T-cell (primary cell): ENCODE results near the gene DDX56. TPM values are rescaled to one million over a fixed set of nuclear protein-coding genes. Genes with fewer than 3 reads are reported as not detected.
"Not testable (repeated sequence)": the region's sequence is repeated elsewhere in the genome, so short reads cannot be mapped to it uniquely, and the experiment has no call there.

Source experiments
- ATAC-seq, 4 experiments: fragments of 200-7000 bp in 3 of 4; fragments of 150-1000 bp in 1 of 4; cut with Tn5 transposase; replicated peaks in 1 of 4; 1 replicate in 3 of 4; 2 replicates in 1 of 4; pipeline ENCODE4 v1.10.0; 2021; ENCODE audit warnings: moderate library complexity in 3 of 4, mild to moderate bottlenecking in 2 of 4, moderate number of reproducible peaks in 1 of 4
- CTCF ChIA-PET, 2 donors: fragments of 300-600 bp; sonication (Branson Sonifier 250); formaldehyde crosslinking; loops; one replicate each; lab custom pipeline; 2022; ENCODE audit warnings: antibody characterized with exemption in 2 of 2; lab: Charles Lee
- POLR2A ChIA-PET, 2 donors: fragments of 300-600 bp; sonication (Branson Sonifier 250); formaldehyde crosslinking; loops; one replicate each; lab custom pipeline; 2022; ENCODE audit warnings: antibody characterized with exemption in 2 of 2; lab: Charles Lee
- DNase-seq, 35 experiments: peaks; one replicate each; pipeline versions ENCODE4 v3.0.0 to v3.0.0-alpha.2; 2013 to 2023
- H3K27ac ChIP-seq: one replicate; pipeline ENCODE4 v1.5.1; 2013; ENCODE audit warnings: low read length
- H3K27me3 ChIP-seq, 2 experiments: replicated peaks in 1 of 2; 1 replicate in 1 of 2; 2 replicates in 1 of 2; pipeline versions ENCODE4 v1.6.1 to v1.7.0; 2013; ENCODE audit warnings: low read length in 1 of 2, mixed read lengths in 1 of 2; ENCODE audit not compliant: control insufficient read depth in 2 of 2, insufficient read depth in 2 of 2; ENCODE audit errors: extremely low read depth in 1 of 2
- H3K36me3 ChIP-seq, 2 donors: 1 replicate in 1 of 2; 2 replicates in 1 of 2; pipeline versions ENCODE4 v1.6.1 to v1.7.0; 2013; ENCODE audit warnings: low read length in 1 of 2; ENCODE audit not compliant: control insufficient read depth in 2 of 2, insufficient read depth in 1 of 2; ENCODE audit errors: extremely low read depth in 1 of 2
- H3K4me1 ChIP-seq, 2 experiments: 1 replicate in 1 of 2; 2 replicates in 1 of 2; pipeline versions ENCODE4 v1.6.1 to v1.7.0; 2013; ENCODE audit warnings: low read length in 2 of 2, mixed read lengths in 1 of 2; ENCODE audit not compliant: insufficient read depth in 2 of 2, control insufficient read depth in 1 of 2; ENCODE audit errors: extremely low read depth in 1 of 2
- H3K4me3 ChIP-seq, 2 donors: 1 replicate in 1 of 2; 2 replicates in 1 of 2; pipeline versions ENCODE4 v1.5.1 to v1.7.0; 2013; ENCODE audit warnings: mild to moderate bottlenecking in 2 of 2, low read length in 1 of 2, moderate library complexity in 1 of 2; ENCODE audit not compliant: control insufficient read depth in 1 of 2; ENCODE audit errors: extremely low read depth in 1 of 2
- H3K9me3 ChIP-seq: 2 replicates; pipeline ENCODE4 v1.7.0; 2013
- H3K27ac Mint-ChIP-seq, 2 donors: one replicate each; pipeline ENCODE4 v1.8.0; 2020 to 2021; ENCODE audit warnings: mild to moderate bottlenecking in 2 of 2, mixed read lengths in 2 of 2
- H3K27me3 Mint-ChIP-seq, 2 donors: one replicate each; pipeline ENCODE4 v1.8.0; 2021 to 2022; ENCODE audit warnings: mixed read lengths in 2 of 2
- H3K36me3 Mint-ChIP-seq: one replicate; pipeline ENCODE4 v1.8.0; 2021; ENCODE audit warnings: mixed read lengths
- H3K4me1 Mint-ChIP-seq, 3 donors: one replicate each; pipeline ENCODE4 v1.8.0; 2020 to 2022; ENCODE audit warnings: mixed read lengths in 3 of 3, mild to moderate bottlenecking in 1 of 3
- H3K4me3 Mint-ChIP-seq, 3 donors: one replicate each; pipeline ENCODE4 v1.8.0; 2020 to 2022; ENCODE audit warnings: mild to moderate bottlenecking in 3 of 3, mixed read lengths in 3 of 3, moderate library complexity in 3 of 3
- H3K9me3 Mint-ChIP-seq, 3 donors: one replicate each; pipeline ENCODE4 v1.8.0; 2020 to 2022; ENCODE audit warnings: mixed read lengths in 3 of 3
- WGBS: methylation state at CpG from one replicate; pipeline ENCODE4 v1.1.5; 2013; ENCODE audit warnings: missing lambda C conversion rate; ENCODE audit not compliant: insufficient coverage; 5-methylcytosine and 5-hydroxymethylcytosine counted together
- total RNA-seq, 35 experiments: library from RNA in 6 of 35; stranded (reverse) in 6 of 35; fragments of 120-200 nt in 1 of 35; gene quantifications; one replicate each; pipeline versions ENCODE4 v1.2.1 to v1.2.4 and lab custom pipeline; 2013 to 2026

DDX56 gene
- total RNA-seq, 5 donors from 2014 or later (not counting 1 experiment from before 2014, with no cell fraction given), result 97.5 to 118 (median 107) TPM

GRCh38 chr7:44561962-44562621, 11.6 kb downstream of the DDX56 start:
- ATAC-seq (no peak), DNase-seq (no peak)
- Mint-ChIP-seq H3K27me3 (no peaks in the 10 kb centered on the region), H3K4me3 (no peak overlapping the region), H3K9me3 (no peaks in the 10 kb centered on the region), H3K4me1 (peaks cover 6 to 12% (median 8%) of the 10 kb centered on the region in 3 donors), H3K27ac (no peak overlapping the region), H3K36me3 (peaks cover 7% of the 10 kb centered on the region)
- H3K4me1 ChIP-seq, result peaks cover 0 to 9% of the 10 kb centered on the region in 2 experiments
- H3K9me3 ChIP-seq, result no peaks in the 10 kb centered on the region
- no peak overlapping the region for H3K27ac ChIP-seq
- no peaks in the 10 kb centered on the region for H3K27me3 ChIP-seq
- WGBS, result 94% methylated on average over 3 of the region's 7 CpGs
- H3K4me3 ChIP-seq, result no peak overlapping the region
- ChIA-PET CTCF (no interaction called here), POLR2A (no interaction called here)
- H3K36me3 ChIP-seq, result peaks cover 2 to 31% of the 10 kb centered on the region in 2 donors

- H3K9me3 ChIP-seq, result no peaks in the 10 kb centered on the region
- H3K36me3 ChIP-seq, result peaks cover 2 to 24% of the 10 kb centered on the region in 2 donors
- ChIA-PET CTCF (no interaction called here), POLR2A (no interaction called here)
- H3K4me1 ChIP-seq, result peaks cover 0 to 9% of the 10 kb centered on the region in 2 experiments
- no peaks in the 10 kb centered on the region for H3K27me3 ChIP-seq
- no peak overlapping the region for H3K27ac ChIP-seq
- Mint-ChIP-seq H3K9me3 (no peaks in the 10 kb centered on the region), H3K27ac (no peak overlapping the region), H3K4me1 (peaks cover 6 to 11% (median 8%) of the 10 kb centered on the region in 3 donors), H3K27me3 (no peaks in the 10 kb centered on the region), H3K36me3 (peaks cover 6% of the 10 kb centered on the region), H3K4me3 (no peak overlapping the region)
- DNase-seq, result no peak
- WGBS, result 93% methylated on average over 6 of the region's 6 CpGs
- ATAC-seq, result no peak
- H3K4me3 ChIP-seq, result no peak overlapping the region
Observed at GRCh38 chr7:44561481-44561880, 12.2 kb downstream of the DDX56 start.

GRCh38 chr7:44559485-44559884, 14.2 kb downstream of the DDX56 start:
- Histone ChIP-seq H3K27me3 (no peaks in the 10 kb centered on the region), H3K4me1 (no peaks in the 10 kb centered on the region), H3K27ac (no peak overlapping the region), H3K9me3 (no peaks in the 10 kb centered on the region), H3K36me3 (peaks cover 2 to 6% of the 10 kb centered on the region in 2 donors), H3K4me3 (no peak overlapping the region)
- 93% methylated on average over 3 of the region's 4 CpGs for WGBS
- Mint-ChIP-seq H3K27me3 (no peaks in the 10 kb centered on the region), H3K27ac (no peak overlapping the region), H3K4me1 (no peaks in the 10 kb centered on the region), H3K9me3 (no peaks in the 10 kb centered on the region), H3K36me3 (no peaks in the 10 kb centered on the region), H3K4me3 (no peak overlapping the region)
- ChIA-PET CTCF (no interaction called here), POLR2A (interaction anchor here in 1 of 2 donors (0.7 kb wide), 1 partner anchor 270 kb away, joined by 3 read pairs; no protein-coding TSS in a partner anchor)
- DNase-seq (no peak), ATAC-seq (no peak)

GRCh38 chr7:44557485-44557884, 16.2 kb downstream of the DDX56 start:
- CTCF ChIA-PET, result no interaction called here
- no peaks in the 10 kb centered on the region for H3K4me1 ChIP-seq
- POLR2A ChIA-PET, result no interaction called here
- H3K36me3 Mint-ChIP-seq, result no peaks in the 10 kb centered on the region
- DNase-seq, result no peak
- no peak overlapping the region for H3K4me3 Mint-ChIP-seq
- H3K27me3 Mint-ChIP-seq, result peaks cover 0 to 3% of the 10 kb centered on the region in 2 donors
- no peak for ATAC-seq
- no peaks in the 10 kb centered on the region for H3K4me1 Mint-ChIP-seq
- H3K4me3 ChIP-seq, result no peak overlapping the region
- H3K27ac Mint-ChIP-seq, result no peak overlapping the region
- no CpG with 5 or more reads among the region's 2 CpGs for WGBS
- no peaks in the 10 kb centered on the region for H3K9me3 ChIP-seq
- no peaks in the 10 kb centered on the region for H3K36me3 ChIP-seq
- no peak overlapping the region for H3K27ac ChIP-seq
- no peaks in the 10 kb centered on the region for H3K9me3 Mint-ChIP-seq
- H3K27me3 ChIP-seq, result peaks cover 0 to 4% of the 10 kb centered on the region in 2 experiments

- no CpG with 5 or more reads among the region's 2 CpGs for WGBS
- H3K27me3 ChIP-seq, result peaks cover 0 to 8% of the 10 kb centered on the region in 2 experiments
- H3K9me3 ChIP-seq, result no peaks in the 10 kb centered on the region
- H3K27ac ChIP-seq, result no peak overlapping the region
- no peaks in the 10 kb centered on the region for H3K4me1 Mint-ChIP-seq
- no peaks in the 10 kb centered on the region for H3K36me3 ChIP-seq
- peaks cover 0 to 3% of the 10 kb centered on the region in 2 donors for H3K27me3 Mint-ChIP-seq
- H3K4me3 ChIP-seq, result no peak overlapping the region
- ChIA-PET POLR2A (no interaction called here), CTCF (no interaction called here)
- no peaks in the 10 kb centered on the region for H3K9me3 Mint-ChIP-seq
- H3K4me3 Mint-ChIP-seq, result no peak overlapping the region
- ATAC-seq (no peak), DNase-seq (no peak)
- H3K36me3 Mint-ChIP-seq, result no peaks in the 10 kb centered on the region
- H3K4me1 ChIP-seq, result no peaks in the 10 kb centered on the region
- no peak overlapping the region for H3K27ac Mint-ChIP-seq
Observed at GRCh38 chr7:44555350-44555749, 18.4 kb downstream of the DDX56 start.

GRCh38 chr7:44552473-44553005, 21.2 kb downstream of the DDX56 start:
- H3K4me3 Mint-ChIP-seq, H3K4me3 ChIP-seq, H3K27ac ChIP-seq, ATAC-seq, DNase-seq, H3K27me3 Mint-ChIP-seq, H3K4me1 ChIP-seq, H3K9me3 Mint-ChIP-seq, H3K27ac Mint-ChIP-seq, CTCF ChIA-PET, H3K36me3 ChIP-seq, H3K4me1 Mint-ChIP-seq, H3K36me3 Mint-ChIP-seq, H3K9me3 ChIP-seq, H3K27me3 ChIP-seq, POLR2A ChIA-PET: not testable (repeated sequence)
- WGBS, result no CpG with 5 or more reads among the region's 3 CpGs
